Rectal smooth muscle tissue (tissue), 1 donor: ENCODE results near the gene PPP1R14C.
"Not testable (repeated sequence)": the region's sequence is repeated elsewhere in the genome, so short reads cannot be mapped to it uniquely, and the experiment has no call there.

ENCODE experiments used
- H3K27ac ChIP-seq: one replicate; pipeline ENCODE4 v1.7.0; 2013; ENCODE audit warnings: low read depth, low read length, inconsistent platforms
- H3K27me3 ChIP-seq: one replicate; pipeline ENCODE4 v1.7.0; 2013; ENCODE audit warnings: low read length; ENCODE audit not compliant: control insufficient read depth, insufficient read depth
- H3K36me3 ChIP-seq: one replicate; pipeline ENCODE4 v1.7.0; 2013; ENCODE audit warnings: low read length; ENCODE audit not compliant: control insufficient read depth, insufficient read depth
- H3K4me1 ChIP-seq: one replicate; pipeline ENCODE4 v1.7.0; 2013; ENCODE audit warnings: low read length; ENCODE audit not compliant: control insufficient read depth, insufficient read depth
- H3K4me3 ChIP-seq: one replicate; pipeline ENCODE4 v1.7.0; 2013; ENCODE audit warnings: low read length
- H3K9ac ChIP-seq: one replicate; pipeline ENCODE4 v1.7.0; 2013; ENCODE audit warnings: low read length

The PPP1R14C gene

DNA sequence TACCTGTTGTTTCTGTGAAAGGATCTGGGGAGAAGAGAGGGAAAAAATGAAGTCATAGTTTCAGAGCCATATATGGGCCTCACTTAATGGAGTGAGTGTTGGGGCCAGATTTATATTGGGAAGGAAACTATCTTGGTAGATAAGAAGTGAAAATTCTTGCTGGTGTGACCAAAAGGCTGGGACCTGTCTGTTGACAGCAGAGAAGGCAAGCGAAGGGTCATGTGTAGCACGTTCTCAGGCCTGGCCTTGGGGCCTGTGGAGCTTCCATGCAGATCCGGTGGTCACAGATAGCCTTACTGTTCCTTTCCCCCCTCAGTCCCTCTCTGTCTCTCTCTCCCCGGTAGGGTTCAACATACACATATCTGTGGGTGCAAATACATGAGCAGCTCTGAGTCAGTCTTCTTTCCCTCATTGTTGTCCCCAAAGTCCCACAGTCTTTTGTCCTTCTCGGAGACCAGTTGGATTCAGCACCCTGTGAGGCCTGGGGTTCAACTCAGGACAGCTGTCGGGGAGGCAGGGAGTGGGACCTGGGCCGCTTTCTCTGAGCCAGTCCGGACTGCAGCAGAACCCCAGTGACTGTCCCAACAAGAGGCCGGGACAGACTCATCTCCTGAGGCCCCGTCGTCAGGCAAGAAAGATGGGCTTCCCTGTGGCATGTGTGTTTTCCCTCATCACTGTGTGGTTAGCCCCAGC is 34.6 kb downstream of the PPP1R14C start:
- H3K4me1 ChIP-seq, result no peaks in the 10 kb centered on the region
- H3K4me3 ChIP-seq, result no peak overlapping the region
- no peaks in the 10 kb centered on the region for H3K36me3 ChIP-seq
- no peak overlapping the region for H3K9ac ChIP-seq
- H3K27ac ChIP-seq, result no peak overlapping the region
- no peaks in the 10 kb centered on the region for H3K27me3 ChIP-seq

DNA sequence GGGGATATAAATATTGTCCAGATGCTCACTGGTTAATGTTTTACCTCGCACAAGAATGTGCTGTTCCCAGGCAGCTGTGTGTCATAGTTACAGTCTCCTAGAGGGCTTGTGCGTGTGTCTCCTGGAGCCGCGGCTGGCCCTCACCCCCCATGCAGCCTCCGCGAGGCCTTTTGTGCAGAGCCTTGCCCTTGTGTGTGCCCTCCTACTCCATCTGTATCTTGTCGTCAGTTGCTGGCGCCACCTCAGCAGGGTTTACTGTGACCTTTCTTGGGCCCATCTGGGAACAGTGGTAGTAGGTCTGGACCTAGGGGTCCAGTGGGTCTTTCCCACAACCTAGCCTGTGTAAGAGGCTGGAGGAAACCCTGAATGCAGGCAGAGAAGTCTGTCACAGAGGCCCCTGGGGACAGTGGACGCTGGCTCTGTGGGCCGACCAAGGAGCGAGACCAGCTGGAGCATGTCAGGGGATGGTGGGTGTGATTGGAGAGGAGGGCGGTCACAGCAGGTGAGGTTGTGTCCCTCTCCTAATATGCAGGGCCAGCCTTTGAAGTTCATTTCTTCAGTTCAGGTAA is 35.2 kb downstream of the PPP1R14C start:
- Histone ChIP-seq H3K4me1 (no peaks in the 10 kb centered on the region), H3K4me3 (no peak overlapping the region), H3K27me3 (no peaks in the 10 kb centered on the region), H3K9ac (no peak overlapping the region), H3K36me3 (no peaks in the 10 kb centered on the region), H3K27ac (no peak overlapping the region)

- Histone ChIP-seq H3K4me3 (no peak overlapping the region), H3K9ac (no peak overlapping the region), H3K36me3 (no peaks in the 10 kb centered on the region), H3K27me3 (no peaks in the 10 kb centered on the region), H3K4me1 (no peaks in the 10 kb centered on the region), H3K27ac (no peak overlapping the region)
Observed at GRCh38 chr6:150179030-150179429, 36.2 kb downstream of the PPP1R14C start.

DNA sequence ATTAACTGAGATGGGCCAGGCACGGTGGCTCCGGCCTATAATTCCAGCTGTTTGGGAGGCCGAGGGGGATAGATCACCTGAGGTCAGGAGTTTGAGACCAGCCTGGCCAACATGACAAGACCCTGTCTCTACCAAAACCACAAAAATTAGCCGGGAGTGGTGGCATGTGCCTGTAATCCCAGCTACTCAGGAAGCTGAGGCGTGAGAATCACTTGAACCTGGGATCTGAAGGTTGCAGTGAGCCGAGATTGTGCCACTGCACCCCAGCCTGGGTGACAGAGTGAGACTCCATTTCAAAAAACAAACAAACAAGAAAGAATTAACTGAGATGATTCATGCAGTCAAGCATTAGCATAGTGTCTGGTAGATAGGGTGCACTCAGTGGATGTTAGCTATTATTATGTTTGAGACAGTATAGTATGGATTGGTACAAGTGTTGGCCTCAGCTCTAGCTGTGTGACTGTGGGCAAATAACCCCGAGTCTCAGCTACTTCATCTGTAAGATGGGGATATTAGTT is 37.1 kb downstream of the PPP1R14C start:
- not testable (repeated sequence) for H3K27me3 ChIP-seq, H3K4me3 ChIP-seq, H3K9ac ChIP-seq, H3K36me3 ChIP-seq, H3K27ac ChIP-seq, H3K4me1 ChIP-seq

DNA sequence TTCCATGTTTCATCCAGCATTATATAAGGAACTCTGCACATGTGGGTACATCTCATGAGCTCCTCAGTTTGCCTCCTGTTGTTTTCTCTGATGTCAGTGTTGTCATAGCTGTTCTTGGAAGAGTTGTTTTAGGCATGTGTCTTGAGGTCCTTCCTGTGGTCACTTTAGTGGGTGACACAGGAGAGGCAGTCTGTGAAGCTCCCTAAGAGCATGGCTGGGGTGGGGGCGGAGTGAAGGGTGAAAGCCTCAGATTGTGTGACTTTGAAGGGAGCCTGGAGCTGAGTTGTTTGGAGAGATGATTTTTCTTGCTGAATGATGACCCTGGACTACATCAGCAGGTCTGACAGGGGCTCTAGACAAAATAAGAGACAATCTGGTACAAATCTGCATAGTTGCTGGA is 37.7 kb downstream of the PPP1R14C start:
- Histone ChIP-seq H3K4me1 (no peaks in the 10 kb centered on the region), H3K4me3 (no peak overlapping the region), H3K9ac (no peak overlapping the region), H3K27me3 (no peaks in the 10 kb centered on the region), H3K27ac (no peak overlapping the region), H3K36me3 (no peaks in the 10 kb centered on the region)

GRCh38 chr6:150182460-150183078 is 39.7 kb downstream of the PPP1R14C start:
- H3K27ac ChIP-seq, result no peak overlapping the region
- H3K9ac ChIP-seq, result no peak overlapping the region
- H3K36me3 ChIP-seq, result no peaks in the 10 kb centered on the region
- no peaks in the 10 kb centered on the region for H3K27me3 ChIP-seq
- no peak overlapping the region for H3K4me3 ChIP-seq
- no peaks in the 10 kb centered on the region for H3K4me1 ChIP-seq

DNA sequence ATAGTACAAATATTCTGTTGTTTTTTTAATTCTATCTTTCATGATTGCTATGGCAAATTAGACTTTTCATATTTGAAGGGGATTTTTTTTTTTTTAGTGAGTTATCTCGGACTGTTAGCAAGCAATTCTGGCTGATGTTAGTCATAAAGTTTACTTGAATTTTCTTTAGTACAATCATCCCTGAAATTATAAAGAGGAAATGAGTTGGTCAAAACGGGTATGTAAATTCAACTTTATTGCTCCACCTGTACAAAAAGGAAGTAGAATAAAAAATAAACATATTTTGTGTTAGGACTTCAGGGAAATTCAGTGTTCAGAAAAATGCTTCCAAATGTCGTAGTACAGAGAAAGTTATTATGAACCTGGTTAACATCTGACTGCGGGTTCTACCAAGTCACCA is 40.3 kb downstream of the PPP1R14C start:
- H3K4me3 ChIP-seq, result no peak overlapping the region
- H3K27me3 ChIP-seq, result no peaks in the 10 kb centered on the region
- no peak overlapping the region for H3K27ac ChIP-seq
- H3K4me1 ChIP-seq, result no peaks in the 10 kb centered on the region
- no peaks in the 10 kb centered on the region for H3K36me3 ChIP-seq
- H3K9ac ChIP-seq, result no peak overlapping the region

- Histone ChIP-seq H3K9ac (no peak overlapping the region), H3K36me3 (no peaks in the 10 kb centered on the region), H3K4me3 (no peak overlapping the region), H3K27ac (no peak overlapping the region), H3K4me1 (no peaks in the 10 kb centered on the region), H3K27me3 (no peaks in the 10 kb centered on the region)
Observed at GRCh38 chr6:150183966-150184365, 41.1 kb downstream of the PPP1R14C start.

DNA sequence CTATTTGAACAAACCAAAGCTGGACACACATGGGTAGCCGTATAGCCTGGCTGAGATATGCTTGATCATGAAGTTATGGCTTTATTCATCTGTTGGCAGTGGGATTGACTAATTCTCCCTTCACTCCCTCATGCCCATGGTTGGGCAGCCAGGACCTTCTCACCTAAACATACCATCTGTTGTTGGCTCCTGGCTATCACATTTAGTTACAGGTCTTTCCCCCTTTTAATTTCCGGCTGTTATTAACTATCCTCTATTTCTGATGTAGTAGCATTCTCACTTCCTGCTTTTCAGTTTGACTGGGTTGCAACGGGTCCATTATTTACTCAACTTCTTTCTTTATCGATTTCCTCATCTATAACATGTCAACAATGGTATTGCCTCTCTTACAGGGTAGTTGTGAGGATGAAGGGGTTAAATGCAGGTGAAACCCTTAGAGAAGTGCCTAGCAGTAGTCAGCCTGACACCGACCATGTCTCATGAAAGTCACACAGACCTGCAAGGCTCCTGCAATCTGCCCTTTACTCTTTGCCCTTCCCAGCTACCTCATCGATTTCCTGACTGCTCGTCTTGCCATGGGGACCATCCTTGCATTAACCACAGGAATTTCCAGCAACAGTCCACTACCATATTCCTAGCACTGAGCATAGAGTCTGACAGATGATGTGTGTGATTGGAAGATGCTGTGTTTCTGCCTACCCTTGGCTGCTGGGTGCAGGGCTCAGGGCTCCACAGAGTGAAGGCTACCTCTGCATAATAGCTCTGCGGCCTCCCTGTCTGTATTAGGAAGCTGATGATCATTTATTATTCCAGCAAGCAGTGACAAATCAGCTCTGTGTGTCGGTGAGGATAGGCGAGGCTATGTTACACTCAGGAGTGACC is 42.2 kb downstream of the PPP1R14C start:
- H3K4me1 ChIP-seq, result no peaks in the 10 kb centered on the region
- no peak overlapping the region for H3K9ac ChIP-seq
- H3K27me3 ChIP-seq, result no peaks in the 10 kb centered on the region
- H3K27ac ChIP-seq, result no peak overlapping the region
- no peaks in the 10 kb centered on the region for H3K36me3 ChIP-seq
- H3K4me3 ChIP-seq, result no peak overlapping the region

GRCh38 chr6:150185732-150186117 is 42.9 kb downstream of the PPP1R14C start:
- Histone ChIP-seq H3K27me3 (no peaks in the 10 kb centered on the region), H3K9ac (no peak overlapping the region), H3K27ac (no peak overlapping the region)

GRCh38 chr6:150186129-150186898 is 43.5 kb downstream of the PPP1R14C start:
- no peak overlapping the region for H3K27ac ChIP-seq
- no peaks in the 10 kb centered on the region for H3K4me1 ChIP-seq
- H3K36me3 ChIP-seq, result no peaks in the 10 kb centered on the region
- H3K9ac ChIP-seq, result no peak overlapping the region
- no peak overlapping the region for H3K4me3 ChIP-seq
- no peaks in the 10 kb centered on the region for H3K27me3 ChIP-seq

More at GRCh38 chr6:150185732-150186117, 42.9 kb downstream of the PPP1R14C start:
- Histone ChIP-seq H3K4me1 (no peaks in the 10 kb centered on the region), H3K36me3 (no peaks in the 10 kb centered on the region), H3K4me3 (no peak overlapping the region)

GRCh38 chr6:150187433-150187832 is 44.6 kb downstream of the PPP1R14C start:
- not testable (repeated sequence) for H3K27me3 ChIP-seq, H3K4me1 ChIP-seq

More at GRCh38 chr6:150187433-150187832, 44.6 kb downstream of the PPP1R14C start:
- not testable (repeated sequence) for H3K36me3 ChIP-seq, H3K9ac ChIP-seq, H3K4me3 ChIP-seq, H3K27ac ChIP-seq
